ENCODE data around the gene ALX4.

Gene ALX4

GRCh38 chr11:44315947-44316658, 6.2 kb upstream of the ALX4 start:
- no peak for DNase-seq (ENCODE audit: low read depth)

GRCh38 chr11:44314733-44315132, 4.8 kb upstream of the ALX4 start:
- no peak for DNase-seq (ENCODE audit: low read depth)

- no peak for DNase-seq (ENCODE audit: low read depth)
Observed at GRCh38 chr11:44313761-44314489, 4.0 kb upstream of the ALX4 start.

- no peak for DNase-seq (ENCODE audit: low read depth)
Observed at GRCh38 chr11:44312876-44313275, 2.9 kb upstream of the ALX4 start.

GRCh38 chr11:44311339-44312261, 1.7 kb upstream of the ALX4 start:
- no peak for DNase-seq (ENCODE audit: low read depth)

GRCh38 chr11:44310463-44311272, 729 bp upstream of the ALX4 start:
- DNase-seq (ENCODE audit: low read depth), result no peak

GRCh38 chr11:44310206-44310462, 195 bp upstream of the ALX4 start:
- DNase-seq (ENCODE audit: low read depth), result no peak

GRCh38 chr11:44308923-44309477, 939 bp downstream of the ALX4 start:
- no peak for DNase-seq (ENCODE audit: low read depth)

GRCh38 chr11:44308256-44308922, 1.6 kb downstream of the ALX4 start:
- no peak for DNase-seq (ENCODE audit: low read depth)

- DNase-seq (ENCODE audit: low read depth), result no peak
Observed at GRCh38 chr11:44307340-44308099, 2.4 kb downstream of the ALX4 start.

- DNase-seq (ENCODE audit: low read depth), result no peak
Observed at GRCh38 chr11:44306918-44307244, 3.1 kb downstream of the ALX4 start.

GRCh38 chr11:44306052-44306917, 3.7 kb downstream of the ALX4 start:
- DNase-seq (ENCODE audit: low read depth), result no peak

GRCh38 chr11:44305470-44306051, 4.4 kb downstream of the ALX4 start:
- no peak for DNase-seq (ENCODE audit: low read depth)

GRCh38 chr11:44305026-44305469, 4.9 kb downstream of the ALX4 start:
- DNase-seq (ENCODE audit: low read depth), result no peak

- DNase-seq (ENCODE audit: low read depth), result no peak
Observed at GRCh38 chr11:44304091-44305025, 5.6 kb downstream of the ALX4 start.

- DNase-seq (ENCODE audit: low read depth), result no peak
Observed at GRCh38 chr11:44303401-44303938, 6.5 kb downstream of the ALX4 start.

GRCh38 chr11:44301564-44302271, 8.2 kb downstream of the ALX4 start:
- DNase-seq (ENCODE audit: low read depth), result no peak
